Sigmoid colon (tissue), 4 donors: Measurements from ENCODE around the gene ULBP2.
"Not testable (repeated sequence)": the region's sequence is repeated elsewhere in the genome, so short reads cannot be mapped to it uniquely, and the experiment has no call there.

Experiments
- CTCF ChIP-seq, 4 experiments: fragments of 450-650 bp in 3 of 4; fragments of 200-600 bp in 1 of 4; IDR thresholded peaks; one replicate each; pipeline ENCODE4 v1.5.1; 2016 to 2019; ENCODE audit warnings: antibody characterized with exemption in 4 of 4, mild to moderate bottlenecking in 3 of 4, moderate library complexity in 2 of 4
- POLR2A ChIP-seq, 2 donors: fragments of 450-650 bp; IDR thresholded peaks; one replicate each; pipeline ENCODE4 v1.6.1; 2016; ENCODE audit warnings: antibody characterized with exemption in 2 of 2, mild to moderate bottlenecking in 2 of 2, moderate library complexity in 2 of 2
- POLR2AphosphoS5 ChIP-seq, 4 donors: sonication (generic); formaldehyde crosslinking; IDR thresholded peaks; one replicate each; pipeline ENCODE4 v1.6.1; 2017; ENCODE audit warnings: antibody characterized with exemption in 4 of 4

DNA sequence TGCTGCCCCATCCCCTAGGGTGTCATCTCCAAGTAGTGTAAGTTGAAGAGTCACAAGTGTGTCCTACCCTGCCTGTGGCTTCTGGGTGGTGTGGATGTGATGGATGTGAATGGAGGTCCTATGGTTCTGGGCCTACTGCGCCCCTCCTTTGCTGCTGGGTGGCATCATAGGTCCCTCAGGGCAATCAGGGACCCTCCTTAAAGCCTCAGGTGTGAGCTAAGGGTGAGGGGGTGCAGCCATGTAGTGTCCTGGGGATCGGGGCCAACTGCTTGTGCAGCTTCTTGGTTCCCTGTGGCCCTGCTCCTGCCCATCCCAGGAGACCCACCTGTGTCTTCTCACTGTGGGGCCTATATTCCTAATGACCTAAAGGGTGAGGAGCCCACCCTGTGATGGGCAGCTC lies 24.5 kb downstream of the ULBP2 start:
- TF ChIP-seq POLR2AphosphoS5, POLR2A, CTCF (IDR thresholded peaks at IDR 0.05): not testable (repeated sequence)
